GM15510 (cell line): ENCODE results near the gene RASSF4.

Experiments used
- POLR2A ChIP-seq: IDR thresholded peaks from 3 replicates; pipeline ENCODE4 v1.6.1; 2011; ENCODE audit warnings: borderline replicate concordance; ENCODE audit not compliant: insufficient read length; ENCODE audit errors: extremely low read depth

The RASSF4 gene

DNA sequence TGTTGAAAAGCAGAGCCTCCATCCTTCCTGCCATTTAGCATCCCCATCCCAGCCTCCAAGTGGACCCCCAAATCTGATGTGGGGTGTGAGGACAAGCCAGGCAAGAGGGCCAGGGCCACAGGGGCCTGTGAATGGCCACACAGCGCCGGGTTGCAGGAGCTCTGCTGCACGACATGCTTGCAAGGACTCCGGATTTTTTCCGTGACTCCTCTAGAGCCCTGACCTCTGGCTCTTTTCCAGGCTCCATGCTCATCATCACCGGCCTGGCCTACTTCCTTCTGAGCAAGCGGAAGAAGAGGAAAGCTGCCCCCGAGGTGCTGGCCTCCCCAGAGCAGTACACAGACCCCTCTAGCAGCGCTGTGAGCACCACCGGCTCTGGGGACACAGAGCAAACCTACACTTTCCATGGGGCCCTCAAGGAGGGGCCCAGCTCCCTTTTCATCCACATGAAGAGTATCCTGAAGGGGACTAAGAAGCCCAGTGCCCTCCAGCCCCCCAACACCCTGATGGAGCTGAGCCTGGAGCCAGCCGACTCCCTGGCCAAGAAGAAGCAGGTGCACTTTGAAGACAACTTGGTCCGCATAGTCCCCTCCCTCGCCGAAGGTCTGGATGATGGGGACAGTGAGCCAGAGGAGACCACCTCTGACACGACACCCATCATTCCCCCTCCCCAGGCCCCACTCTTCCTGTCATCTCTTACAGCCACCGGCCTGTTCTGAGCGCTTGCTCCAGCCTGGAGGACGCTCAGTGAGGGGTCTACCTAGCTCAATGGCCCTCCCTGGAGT, 25.0 kb upstream of the RASSF4 start:
- no peak for TF ChIP-seq POLR2A

DNA sequence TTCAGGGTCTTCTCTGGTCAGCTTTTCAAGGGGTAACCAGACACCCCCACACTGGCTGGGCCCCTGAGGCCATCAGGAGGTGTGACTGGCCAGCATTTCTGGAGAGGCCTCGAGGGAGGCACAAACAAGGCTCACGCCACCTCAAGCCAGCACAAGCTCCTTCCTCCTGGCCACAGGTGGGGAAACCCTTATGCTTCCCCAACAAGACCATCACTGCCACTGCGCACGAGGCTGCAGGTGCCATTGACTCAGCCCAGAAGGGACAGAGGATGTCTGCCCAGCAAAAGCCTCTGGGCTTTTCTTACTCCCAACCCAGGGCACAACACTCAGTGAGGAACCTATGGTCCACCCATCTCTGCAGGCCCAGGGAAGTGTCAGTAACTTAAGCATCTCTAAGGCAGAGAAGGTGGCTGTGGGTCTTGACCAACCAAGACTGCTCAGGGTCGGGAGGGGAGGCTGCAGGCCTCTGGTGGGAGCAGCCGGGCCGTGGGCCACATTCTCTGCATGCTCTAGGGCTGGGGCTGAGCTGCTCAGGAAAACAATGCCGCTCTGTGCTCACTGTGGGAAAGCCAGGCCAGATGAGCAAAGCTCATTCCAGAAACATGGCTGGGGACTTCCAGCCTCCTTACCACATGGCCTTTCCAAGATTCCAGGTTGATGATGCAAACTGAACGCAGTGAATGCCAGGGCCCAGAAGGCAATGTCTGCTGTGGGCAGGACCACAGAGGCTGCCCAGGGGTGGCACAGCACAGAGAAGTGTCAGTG, 24.2 kb upstream of the RASSF4 start:
- no peak for TF ChIP-seq POLR2A

GRCh38 chr10:44935966-44936295, 23.7 kb upstream of the RASSF4 start:
- no peak for TF ChIP-seq POLR2A

DNA sequence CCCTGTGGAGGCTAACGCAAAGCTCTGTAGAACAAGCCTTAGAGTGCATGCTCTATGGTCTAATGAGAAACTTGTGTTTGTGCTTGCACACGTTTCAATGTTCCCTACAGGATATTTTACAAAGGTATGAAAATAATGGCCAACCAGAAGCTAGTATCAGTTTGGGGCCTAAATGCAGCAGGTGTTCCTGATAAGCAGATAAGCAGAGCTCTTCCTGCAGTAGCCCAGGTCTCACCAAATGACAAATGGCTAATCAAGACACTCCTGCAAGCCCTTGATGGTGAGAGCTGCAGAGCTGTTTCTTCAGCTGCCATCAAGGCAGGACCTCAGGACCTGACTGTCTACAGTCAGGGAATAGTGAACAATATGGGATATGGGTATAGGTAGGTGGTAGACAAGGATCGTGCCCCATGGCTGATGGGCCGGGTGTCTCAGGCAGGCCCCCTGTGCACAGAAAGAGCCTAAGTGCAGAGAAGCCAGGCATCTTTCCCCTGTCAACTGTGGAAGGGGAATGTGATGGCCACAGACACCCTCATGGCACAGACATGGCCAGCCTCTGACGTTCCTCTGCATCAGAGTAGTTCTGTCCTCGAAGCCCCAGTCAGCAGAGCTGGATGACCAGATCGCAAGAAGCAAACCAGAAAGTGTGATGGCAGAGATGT, 23.2 kb upstream of the RASSF4 start:
- TF ChIP-seq POLR2A = no peak

- no peak for TF ChIP-seq POLR2A
These were observed 22.2 kb upstream of the RASSF4 start for GRCh38 chr10:44937196-44938005.

GRCh38 chr10:44938956-44939355, 20.6 kb upstream of the RASSF4 start:
- TF ChIP-seq POLR2A = no peak

DNA sequence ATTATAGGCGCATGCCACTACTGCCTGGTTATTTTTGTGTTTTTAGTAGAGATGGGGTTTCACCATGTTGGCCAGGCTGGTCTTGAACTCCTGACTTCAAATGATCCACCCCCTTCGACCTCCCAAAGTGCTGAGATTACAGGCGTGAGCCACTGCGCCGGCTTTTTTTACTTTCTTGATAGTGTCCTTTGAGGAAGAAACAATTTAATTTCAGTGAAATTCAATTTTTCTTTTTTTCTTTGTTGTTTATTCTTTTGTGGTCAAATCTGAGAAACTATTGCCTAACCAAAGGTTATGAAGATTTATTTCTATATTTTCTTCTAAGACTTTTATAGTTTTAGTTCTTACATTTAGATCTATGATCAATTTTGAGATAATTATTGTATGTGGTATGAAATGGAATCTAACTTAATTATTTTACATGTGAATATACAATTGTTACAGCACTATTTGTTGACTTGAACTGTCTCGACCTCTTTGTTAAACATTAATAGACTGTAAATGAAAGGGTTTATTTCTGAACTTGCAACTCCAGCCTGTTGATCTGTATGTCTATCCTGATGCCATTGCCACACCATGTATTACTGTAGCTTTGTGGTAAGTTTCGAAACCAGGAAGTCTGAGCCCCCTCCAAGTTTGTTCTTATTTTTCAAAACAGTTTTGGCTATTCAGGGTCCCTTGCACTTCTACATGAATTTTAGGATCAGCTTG, 19.8 kb upstream of the RASSF4 start:
- TF ChIP-seq POLR2A = no peak

GRCh38 chr10:44944354-44944753, 15.2 kb upstream of the RASSF4 start:
- no peak for TF ChIP-seq POLR2A

DNA sequence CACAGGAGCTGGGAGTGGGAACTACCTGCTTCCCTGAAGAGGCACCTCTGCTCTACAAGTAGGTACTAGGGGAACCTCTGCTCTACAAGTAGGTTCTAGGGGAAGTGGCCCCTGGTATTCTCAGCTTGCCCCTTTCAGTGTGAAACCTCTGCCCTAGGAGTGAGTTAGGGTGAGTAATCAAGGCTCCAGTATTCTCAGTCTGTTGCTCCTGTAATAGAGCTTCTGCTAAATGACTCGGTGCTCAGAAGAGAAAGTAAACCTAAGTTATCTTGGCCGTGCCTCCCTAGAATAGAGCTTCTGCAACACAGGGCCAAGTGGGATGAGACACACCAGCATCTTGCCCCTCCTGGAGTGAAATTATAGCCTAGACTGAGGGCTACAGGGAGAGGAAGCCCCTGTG, 13.4 kb upstream of the RASSF4 start:
- TF ChIP-seq POLR2A = no peak

DNA sequence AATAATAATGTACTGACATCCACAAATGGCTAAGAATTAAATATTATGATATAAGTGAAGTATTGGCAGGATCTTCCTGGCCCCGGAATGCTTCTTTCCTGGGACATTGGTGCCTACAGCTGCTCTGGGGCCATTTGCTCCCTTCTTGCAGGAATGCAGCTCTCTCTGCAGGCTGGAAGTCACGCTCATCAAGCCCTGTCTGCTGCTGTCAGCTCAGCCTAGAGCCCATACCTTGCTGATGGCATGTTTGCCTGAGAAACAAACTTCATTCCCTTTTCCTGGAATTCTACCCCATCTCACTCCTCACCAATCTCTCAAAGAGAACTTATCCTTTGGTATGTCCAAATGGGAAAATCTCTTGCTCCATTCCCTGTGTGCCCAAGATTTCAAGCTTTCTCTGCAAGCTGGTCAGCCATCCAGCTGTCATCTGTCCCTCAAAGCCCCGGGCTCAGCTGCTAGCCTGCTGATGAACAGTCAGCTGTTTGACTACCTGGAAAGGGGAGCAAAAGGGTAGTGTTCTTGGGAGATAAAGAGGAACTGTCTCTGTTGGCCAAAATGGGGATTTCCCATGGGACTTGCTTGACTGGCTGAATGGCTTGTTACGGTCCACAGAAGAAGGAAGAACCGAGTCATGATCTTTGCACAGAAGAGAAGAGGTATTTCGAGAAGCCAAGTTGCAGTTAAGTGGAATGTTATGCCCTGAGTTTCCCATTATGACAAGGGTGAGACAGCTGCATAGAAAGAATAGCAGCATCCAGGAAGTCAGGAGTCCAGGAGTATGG, 12.0 kb upstream of the RASSF4 start:
- no peak for TF ChIP-seq POLR2A

DNA sequence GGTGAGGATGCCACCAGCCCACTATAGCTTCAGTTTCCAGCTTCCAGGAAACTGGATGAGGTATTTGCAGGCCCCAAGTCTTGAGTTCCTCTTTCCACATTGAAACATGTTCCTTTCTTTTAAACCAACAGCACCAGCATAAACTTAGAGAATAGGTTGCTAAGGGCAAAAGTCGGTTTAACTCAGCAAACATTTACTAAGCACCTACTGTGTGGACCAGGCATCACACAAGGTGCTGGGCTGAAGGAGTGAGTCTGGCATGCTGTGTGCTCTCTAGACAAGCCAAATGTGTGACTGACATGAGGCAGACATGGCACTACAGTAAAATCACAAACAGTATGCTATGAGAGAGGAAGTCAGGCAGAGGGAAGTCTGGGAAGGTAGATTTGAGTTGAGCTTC, 11.0 kb upstream of the RASSF4 start:
- no peak for TF ChIP-seq POLR2A

- no peak for TF ChIP-seq POLR2A
These were observed 10.3 kb upstream of the RASSF4 start for GRCh38 chr10:44949127-44949802.

DNA sequence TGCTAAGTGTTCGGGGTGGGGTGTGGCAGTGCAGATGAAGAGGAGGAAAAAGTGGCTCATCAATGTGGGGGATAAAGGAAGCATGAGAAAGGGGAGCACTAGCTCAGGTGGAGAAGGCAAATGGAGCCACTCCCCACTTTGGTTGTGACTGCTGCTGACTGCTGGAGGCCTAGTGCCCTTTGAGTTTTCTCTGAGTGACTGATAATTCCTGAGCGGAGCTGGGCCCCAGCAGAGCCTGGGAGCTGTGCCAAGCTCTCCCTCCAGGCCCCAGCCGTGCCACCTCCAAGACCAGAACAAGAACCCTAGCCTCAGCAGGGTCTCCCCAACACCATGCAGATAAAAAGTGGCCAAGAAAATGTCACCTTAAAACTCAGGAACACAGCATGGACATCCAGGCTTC, 9.7 kb upstream of the RASSF4 start:
- no peak for TF ChIP-seq POLR2A
